WTC11 (cell line): ENCODE measurements around the gene DNAAF1. TPM values are rescaled to one million over a fixed set of nuclear protein-coding genes. Genes with fewer than 3 reads are reported as not detected.

Experiments used
- ATAC-seq: fragments of 200-7000 bp; cut with Tn5 transposase; 2 replicates; pipeline ENCODE4 v1.10.0; 2021; ENCODE audit warnings: mild to moderate bottlenecking, moderate library complexity
- CTCF ChIA-PET: fragments of 300-600 bp; sonication (Branson Sonifier 250); formaldehyde crosslinking; loops from one replicate; lab custom pipeline; 2021; ENCODE audit warnings: antibody characterized with exemption; lab: Charles Lee
- POLR2A ChIA-PET: fragments of 350-600 bp; sonication (Branson Sonifier 250); formaldehyde crosslinking; loops from one replicate; lab custom pipeline; 2021; ENCODE audit warnings: antibody characterized with exemption; lab: Charles Lee
- DNase-seq: peaks from one replicate; pipeline ENCODE4 v3.0.0; 2021; ENCODE audit warnings: low spot score
- H3K27ac Mint-ChIP-seq: 2 replicates; pipeline ENCODE4 v1.8.0; 2021; ENCODE audit warnings: mixed read lengths
- H3K27me3 Mint-ChIP-seq: 2 replicates; pipeline ENCODE4 v1.8.0; 2021; ENCODE audit warnings: low read depth, mild to moderate bottlenecking, moderate library complexity, mixed read lengths
- H3K36me3 Mint-ChIP-seq: 2 replicates; pipeline ENCODE4 v1.8.0; 2021; ENCODE audit warnings: mixed read lengths
- H3K4me1 Mint-ChIP-seq: 2 replicates; pipeline ENCODE4 v1.8.0; 2022; ENCODE audit warnings: mixed read lengths
- H3K4me3 Mint-ChIP-seq: 2 replicates; pipeline ENCODE4 v1.8.0; 2021; ENCODE audit warnings: mild to moderate bottlenecking, moderate library complexity, mixed read lengths
- H3K9me3 Mint-ChIP-seq: 2 replicates; pipeline ENCODE4 v1.8.0; 2021; ENCODE audit warnings: mixed read lengths
- AR ChIP-seq: fragments of 250-450 bp; sonication (Bioruptor Pico); IDR thresholded peaks from 2 replicates; pipeline ENCODE4 v1.9.0; 2021; ENCODE audit warnings: mild to moderate bottlenecking
- CDX4 ChIP-seq: fragments of 250-450 bp; sonication (Bioruptor Pico); IDR thresholded peaks from 2 replicates; pipeline ENCODE4 v1.9.0; 2021; ENCODE audit warnings: moderate library complexity, mild to moderate bottlenecking, inconsistent platforms, borderline replicate concordance
- E2F1 ChIP-seq: sonication (generic); formaldehyde crosslinking; IDR thresholded peaks from 2 replicates; pipeline ENCODE4 v1.8.0; 2022; ENCODE audit warnings: mild to moderate bottlenecking, missing genetic modification reagents
- E2F4 ChIP-seq: sonication (generic); formaldehyde crosslinking; IDR thresholded peaks from 2 replicates; pipeline ENCODE4 v1.8.1; 2022; ENCODE audit warnings: low read depth, mild to moderate bottlenecking, moderate library complexity, missing genetic modification reagents, borderline replicate concordance
- ELF4 ChIP-seq: sonication (generic); formaldehyde crosslinking; IDR thresholded peaks from 2 replicates; pipeline ENCODE4 v1.8.1; 2022; ENCODE audit warnings: low read depth, mild to moderate bottlenecking, moderate library complexity, missing genetic modification reagents
- FOXJ3 ChIP-seq: sonication (generic); formaldehyde crosslinking; IDR thresholded peaks from 2 replicates; pipeline ENCODE4 v1.9.0; 2021; ENCODE audit warnings: missing genetic modification reagents, mild to moderate bottlenecking, borderline replicate concordance
- FOXP1 ChIP-seq: sonication (generic); formaldehyde crosslinking; IDR thresholded peaks from 2 replicates; pipeline ENCODE4 v1.8.0; 2022; ENCODE audit warnings: missing genetic modification reagents, mild to moderate bottlenecking, moderate library complexity, borderline replicate concordance
- IRF1 ChIP-seq: sonication (generic); formaldehyde crosslinking; IDR thresholded peaks from 2 replicates; pipeline ENCODE4 v1.8.0; 2023; ENCODE audit warnings: missing genetic modification reagents
- IRF2 ChIP-seq: sonication (generic); formaldehyde crosslinking; IDR thresholded peaks from 2 replicates; pipeline ENCODE4 v1.8.0; 2022; ENCODE audit warnings: low read depth, missing genetic modification reagents, borderline replicate concordance
- JAZF1 ChIP-seq: fragments of 250-450 bp; sonication (Bioruptor Pico); IDR thresholded peaks from 2 replicates; pipeline ENCODE4 v1.9.0; 2021; ENCODE audit warnings: moderate library complexity, mild to moderate bottlenecking, inconsistent platforms
- NFYB ChIP-seq: sonication (generic); formaldehyde crosslinking; conservative IDR thresholded peaks from 2 replicates; pipeline ENCODE4 v1.8.0; 2022; ENCODE audit warnings: low read depth, missing genetic modification reagents
- NR2C2 ChIP-seq: sonication (generic); formaldehyde crosslinking; IDR thresholded peaks from 2 replicates; pipeline ENCODE4 v1.8.0; 2022; ENCODE audit warnings: mild to moderate bottlenecking, missing genetic modification reagents
- PRDM15 ChIP-seq: sonication (generic); formaldehyde crosslinking; IDR thresholded peaks from 2 replicates; pipeline ENCODE4 v1.8.0; 2022; ENCODE audit warnings: missing genetic modification reagents
- SOX15 ChIP-seq: fragments of 250-450 bp; sonication (Bioruptor Pico); IDR thresholded peaks from 2 replicates; pipeline ENCODE4 v1.9.0; 2021; ENCODE audit warnings: mild to moderate bottlenecking
- SP1 ChIP-seq: sonication (generic); formaldehyde crosslinking; conservative IDR thresholded peaks from 2 replicates; pipeline ENCODE4 v1.8.1; 2022; ENCODE audit warnings: missing genetic modification reagents
- TCF7 ChIP-seq: sonication (generic); formaldehyde crosslinking; IDR thresholded peaks from 2 replicates; pipeline ENCODE4 v1.8.0; 2022; ENCODE audit warnings: mild to moderate bottlenecking, low read depth, missing genetic modification reagents, moderate library complexity
- TEAD4 ChIP-seq: sonication (generic); formaldehyde crosslinking; IDR thresholded peaks from 2 replicates; pipeline ENCODE4 v1.8.0; 2022; ENCODE audit warnings: mild to moderate bottlenecking, missing genetic modification reagents
- ZNF121 ChIP-seq: sonication (generic); formaldehyde crosslinking; IDR thresholded peaks from 2 replicates; pipeline ENCODE4 v1.8.0; 2023; ENCODE audit warnings: missing genetic modification reagents
- ZNF138 ChIP-seq: sonication (generic); formaldehyde crosslinking; conservative IDR thresholded peaks from 2 replicates; pipeline ENCODE4 v1.8.1; 2022; ENCODE audit warnings: mild to moderate bottlenecking, moderate library complexity, missing genetic modification reagents
- ZNF263 ChIP-seq: sonication (generic); formaldehyde crosslinking; IDR thresholded peaks from 2 replicates; pipeline ENCODE4 v1.8.1; 2022; ENCODE audit warnings: low read depth, mild to moderate bottlenecking, moderate library complexity, missing genetic modification reagents
- total RNA-seq: library from RNA; stranded (reverse); gene quantifications from 3 replicates; pipeline ENCODE4 v1.2.3, GENCODE V29; 2021

The DNAAF1 gene
- total RNA-seq, 1 experiment from 2014 or later = 0.20 TPM

- H3K4me1 Mint-ChIP-seq = peaks cover 29% of the 10 kb centered on the region
- POLR2A ChIA-PET = no interaction called here
- H3K9me3 Mint-ChIP-seq = no peaks in the 10 kb centered on the region
- H3K27me3 Mint-ChIP-seq = no peaks in the 10 kb centered on the region
- TF ChIP-seq IRF1 (CRISPR knock-in tag) (no peak), ZNF121 (CRISPR knock-in tag) (no peak), NR2C2 (CRISPR knock-in tag) (no peak), E2F1 (no peak), E2F4 (CRISPR knock-in tag) (no peak), ZNF138 (CRISPR knock-in tag) (no peak), SOX15 (CRISPR knock-in tag) (no peak), ELF4 (CRISPR knock-in tag) (no peak), TCF7 (CRISPR knock-in tag) (no peak), PRDM15 (CRISPR knock-in tag) (no peak), ZNF263 (CRISPR knock-in tag) (no peak), FOXJ3 (CRISPR knock-in tag) (no peak), SP1 (CRISPR knock-in tag) (no peak), FOXP1 (CRISPR knock-in tag) (no peak), IRF2 (CRISPR knock-in tag) (no peak)
- TF ChIP-seq, all 79 proteins: peak for 0
- DNase-seq (no peak), ATAC-seq (no peak)
- Mint-ChIP-seq H3K4me3 (no peak overlapping the region), H3K36me3 (no peaks in the 10 kb centered on the region), H3K27ac (peak overlapping the region; percentile 34)
- CTCF ChIA-PET = interaction anchor here (0.5 to 3.6 kb wide), 6 partner anchors 10 to 81 kb away, joined by 3 to 20 read pairs (median 4); partner anchors contain the start of genes MBTPS1 and TAF1C
Observed at GRCh38 chr16:84105948-84106740, 39.0 kb upstream of the DNAAF1 start.

GRCh38 chr16:84107921-84108320 is 37.2 kb upstream of the DNAAF1 start:
- H3K27ac Mint-ChIP-seq = peak overlapping the region; percentile 20; the same call in 1 of the 2 replicates
- no peak for DNase-seq
- H3K36me3 Mint-ChIP-seq = no peaks in the 10 kb centered on the region
- H3K4me3 Mint-ChIP-seq = no peak overlapping the region
- no peak for ATAC-seq
- ChIA-PET POLR2A (no interaction called here), CTCF (interaction anchor here (1.0 to 3.6 kb wide), 4 partner anchors 8 to 151 kb away, joined by 3 to 20 read pairs (median 12); partner anchors contain the start of gene MBTPS1)
- H3K27me3 Mint-ChIP-seq = no peaks in the 10 kb centered on the region
- no peaks in the 10 kb centered on the region for H3K9me3 Mint-ChIP-seq
- H3K4me1 Mint-ChIP-seq = peaks cover 22% of the 10 kb centered on the region
- TF ChIP-seq NFYB = no peak
- TF ChIP-seq CDX4 (CRISPR knock-in tag) = no peak
- TF ChIP-seq AR (CRISPR knock-in tag) = no peak
- TF ChIP-seq ZNF121 (CRISPR knock-in tag) = no peak
- TF ChIP-seq JAZF1 (CRISPR knock-in tag) = no peak
- TF ChIP-seq SP1 (CRISPR knock-in tag) = no peak
- TF ChIP-seq IRF2 (CRISPR knock-in tag) = no peak
- no peak for TF ChIP-seq TEAD4 (CRISPR knock-in tag)
